ENCODE measurements around the gene PPP1R14C.

DNA sequence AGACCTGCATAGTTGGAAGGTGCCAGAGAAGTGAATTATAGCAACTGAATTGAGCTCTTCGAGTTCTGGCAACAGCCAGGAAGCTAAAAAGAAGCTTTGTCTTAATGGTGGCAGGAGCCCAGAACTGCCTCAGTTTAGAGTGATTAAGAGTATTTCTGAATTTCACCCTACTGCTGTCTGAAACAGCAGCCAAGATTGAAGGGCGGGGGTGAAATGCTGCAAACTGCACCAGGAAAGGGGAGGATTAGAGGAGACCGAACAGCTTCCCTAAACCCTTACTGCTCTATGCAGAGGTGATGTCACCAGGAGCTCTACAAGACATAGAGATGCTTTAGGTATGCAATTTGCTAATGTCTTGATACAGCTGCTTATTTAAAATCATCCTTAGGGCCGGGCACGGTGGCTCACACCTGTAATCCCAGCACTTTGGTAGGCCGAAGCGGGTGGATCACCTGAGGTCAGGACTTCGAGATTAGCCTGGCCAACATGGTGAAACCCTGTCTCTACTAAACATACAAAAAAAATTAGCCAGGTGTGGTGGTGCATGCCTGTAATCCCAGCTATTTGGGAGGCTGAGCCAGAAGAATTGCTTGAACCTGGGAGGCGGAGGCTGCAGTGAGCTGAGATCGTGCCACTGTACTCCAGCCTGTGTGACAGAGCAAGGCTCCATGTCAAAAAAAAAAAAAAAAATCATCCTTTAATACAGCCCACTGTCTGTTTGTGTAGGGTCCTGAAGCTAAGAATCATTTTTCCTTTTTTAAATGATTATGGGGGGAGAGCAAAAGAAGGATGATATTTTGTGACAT lies 134.3 kb downstream of the PPP1R14C start:
- TF ChIP-seq, protein P1, sequence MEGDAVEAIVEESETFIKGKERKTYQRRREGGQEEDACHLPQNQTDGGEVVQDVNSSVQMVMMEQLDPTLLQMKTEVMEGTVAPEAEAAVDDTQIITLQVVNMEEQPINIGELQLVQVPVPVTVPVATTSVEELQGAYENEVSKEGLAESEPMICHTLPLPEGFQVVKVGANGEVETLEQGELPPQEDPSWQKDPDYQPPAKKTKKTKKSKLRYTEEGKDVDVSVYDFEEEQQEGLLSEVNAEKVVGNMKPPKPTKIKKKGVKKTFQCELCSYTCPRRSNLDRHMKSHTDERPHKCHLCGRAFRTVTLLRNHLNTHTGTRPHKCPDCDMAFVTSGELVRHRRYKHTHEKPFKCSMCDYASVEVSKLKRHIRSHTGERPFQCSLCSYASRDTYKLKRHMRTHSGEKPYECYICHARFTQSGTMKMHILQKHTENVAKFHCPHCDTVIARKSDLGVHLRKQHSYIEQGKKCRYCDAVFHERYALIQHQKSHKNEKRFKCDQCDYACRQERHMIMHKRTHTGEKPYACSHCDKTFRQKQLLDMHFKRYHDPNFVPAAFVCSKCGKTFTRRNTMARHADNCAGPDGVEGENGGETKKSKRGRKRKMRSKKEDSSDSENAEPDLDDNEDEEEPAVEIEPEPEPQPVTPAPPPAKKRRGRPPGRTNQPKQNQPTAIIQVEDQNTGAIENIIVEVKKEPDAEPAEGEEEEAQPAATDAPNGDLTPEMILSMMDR (conservative IDR thresholded peaks at IDR 0.05 in 1 of 2, IDR thresholded peaks at IDR 0.05 in 1 of 2; ENCODE audit: extremely low read depth in 1 of 2, insufficient read depth in 1 of 2, low read depth in 1 of 2, low read length in 2 of 2), result no peak
- TF ChIP-seq EZH2 (IDR thresholded peaks at IDR 0.05; ENCODE audit: borderline replicate concordance, low read length), result no peak
